ENCODE measurements around the gene JDP2.
A peak's percentile ranks its signal among the peaks of the same experiment; 100 is the strongest.

Gene JDP2

GRCh38 chr14:75433631-75434071 lies 5.8 kb downstream of the JDP2 start:
- H3K4me3 ChIP-seq (ENCODE audit: low read depth, low read length, poor library complexity, severe bottlenecking) = no peak overlapping the region
- H3K36me3 ChIP-seq (ENCODE audit: insufficient read depth, low read length) = peaks cover 57% of the 10 kb centered on the region
- TF ChIP-seq EZH2 (IDR thresholded peaks at IDR 0.05; ENCODE audit: borderline replicate concordance, low read length) (no peak), CTCF (IDR thresholded peaks at IDR 0.05; ENCODE audit: low read length) (no peak)
- peaks cover 83% of the 10 kb centered on the region for H3K4me1 ChIP-seq (ENCODE audit: insufficient read depth, low read length, severe bottlenecking)
- no peaks in the 10 kb centered on the region for H3F3A ChIP-seq (ENCODE audit: insufficient read depth, low read length)
- H3K4me2 ChIP-seq (ENCODE audit: low read length) = no peak overlapping the region
- H2AFZ ChIP-seq (ENCODE audit: low read length) = no peak overlapping the region
- H3K27me3 ChIP-seq (ENCODE audit: insufficient read depth, low read length) = no peaks in the 10 kb centered on the region
- no peak overlapping the region for H3K9ac ChIP-seq (ENCODE audit: low read length)
- H3K79me2 ChIP-seq (ENCODE audit: insufficient read depth, low read length) = peaks cover 22% of the 10 kb centered on the region
- H3K9me3 ChIP-seq (ENCODE audit: low read length) = no peaks in the 10 kb centered on the region
- H3K9me2 ChIP-seq (ENCODE audit: low read depth, low read length) = no peaks in the 10 kb centered on the region
- peak overlapping the region; percentile 44 for H3K27ac ChIP-seq (ENCODE audit: low read depth, low read length, poor library complexity, severe bottlenecking)
- H4K20me1 ChIP-seq (ENCODE audit: insufficient read depth, low read length) = no peaks in the 10 kb centered on the region

GRCh38 chr14:75434138-75434889 lies 6.5 kb downstream of the JDP2 start:
- Histone ChIP-seq H4K20me1 (ENCODE audit: insufficient read depth, low read length) (no peaks in the 10 kb centered on the region), H3K27ac (ENCODE audit: low read depth, low read length, poor library complexity, severe bottlenecking) (peak overlapping the region; percentile 94), H3K79me2 (ENCODE audit: insufficient read depth, low read length) (peaks cover 16% of the 10 kb centered on the region), H3K27me3 (ENCODE audit: insufficient read depth, low read length) (no peaks in the 10 kb centered on the region), H3K4me3 (ENCODE audit: low read depth, low read length, poor library complexity, severe bottlenecking) (no peak overlapping the region), H3K9me2 (ENCODE audit: low read depth, low read length) (no peaks in the 10 kb centered on the region), H3K4me2 (ENCODE audit: low read length) (no peak overlapping the region), H3K4me1 (ENCODE audit: insufficient read depth, low read length, severe bottlenecking) (peaks cover 83% of the 10 kb centered on the region), H3F3A (ENCODE audit: insufficient read depth, low read length) (no peaks in the 10 kb centered on the region), H3K9ac (ENCODE audit: low read length) (no peak overlapping the region), H3K9me3 (ENCODE audit: low read length) (no peaks in the 10 kb centered on the region), H2AFZ (ENCODE audit: low read length) (no peak overlapping the region), H3K36me3 (ENCODE audit: insufficient read depth, low read length) (peaks cover 63% of the 10 kb centered on the region)
- no peak for TF ChIP-seq CTCF (IDR thresholded peaks at IDR 0.05; ENCODE audit: low read length)
- TF ChIP-seq EZH2 (IDR thresholded peaks at IDR 0.05; ENCODE audit: borderline replicate concordance, low read length) = no peak

GRCh38 chr14:75434890-75435248 lies 7.0 kb downstream of the JDP2 start:
- Histone ChIP-seq H3K36me3 (ENCODE audit: insufficient read depth, low read length) (peaks cover 67% of the 10 kb centered on the region), H3K4me2 (ENCODE audit: low read length) (peak overlapping the region; percentile 44; the same call in 1 of the 2 replicates), H3K27me3 (ENCODE audit: insufficient read depth, low read length) (no peaks in the 10 kb centered on the region), H3K9me2 (ENCODE audit: low read depth, low read length) (no peaks in the 10 kb centered on the region), H3K79me2 (ENCODE audit: insufficient read depth, low read length) (peaks cover 11% of the 10 kb centered on the region), H3K4me1 (ENCODE audit: insufficient read depth, low read length, severe bottlenecking) (peaks cover 83% of the 10 kb centered on the region), H3K4me3 (ENCODE audit: low read depth, low read length, poor library complexity, severe bottlenecking) (no peak overlapping the region), H3K9me3 (ENCODE audit: low read length) (no peaks in the 10 kb centered on the region), H2AFZ (ENCODE audit: low read length) (no peak overlapping the region), H3K9ac (ENCODE audit: low read length) (no peak overlapping the region; the same call in 1 of the 2 replicates), H4K20me1 (ENCODE audit: insufficient read depth, low read length) (no peaks in the 10 kb centered on the region), H3K27ac (ENCODE audit: low read depth, low read length, poor library complexity, severe bottlenecking) (peak overlapping the region; percentile 94), H3F3A (ENCODE audit: insufficient read depth, low read length) (no peaks in the 10 kb centered on the region)
- TF ChIP-seq CTCF (IDR thresholded peaks at IDR 0.05; ENCODE audit: low read length) (no peak), EZH2 (IDR thresholded peaks at IDR 0.05; ENCODE audit: borderline replicate concordance, low read length) (no peak)

All from OCI-LY1 (cell line).